Stimulated activated CD4-positive, alpha-beta T cell treated with anti-CD3 and anti-CD28 coated beads, TNF-alpha, amount 100 ng/mL, for 1 hour (primary cell): ENCODE results near the gene SLC38A1.
A peak's percentile ranks its signal among the peaks of the same experiment; 100 is the strongest.

Source experiments
- DNase-seq, 3 donors: peaks; one replicate each; pipeline ENCODE4 v3.0.0-alpha.2; 2020; ENCODE audit warnings: low read depth in 3 of 3, low spot score in 1 of 3

Gene SLC38A1

GRCh38 chr12:46234000-46234399 is 34.8 kb downstream of the SLC38A1 start:
- DNase-seq, result no peak

GRCh38 chr12:46233423-46233822 is 35.4 kb downstream of the SLC38A1 start:
- DNase-seq, result no peak

DNA sequence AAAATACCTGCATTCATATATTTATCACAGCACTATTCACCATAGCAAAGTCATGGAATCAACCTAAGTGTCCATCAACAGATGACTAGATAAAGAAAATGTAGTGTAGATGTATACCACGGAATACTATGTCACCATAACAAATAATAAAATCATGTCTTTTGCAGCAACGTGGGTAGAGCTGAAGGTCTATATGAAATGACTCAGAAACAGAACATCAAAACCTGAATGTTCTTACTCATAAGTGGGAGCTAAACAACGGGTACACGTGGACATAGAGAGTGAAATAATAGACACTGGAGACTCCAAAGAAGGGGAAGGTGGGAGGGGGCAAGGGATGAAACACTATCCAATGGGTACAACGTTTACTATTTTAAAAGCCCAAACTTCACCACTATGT is 37.9 kb downstream of the SLC38A1 start:
- DNase-seq, result no peak

GRCh38 chr12:46230306-46230705 is 38.5 kb downstream of the SLC38A1 start:
- DNase-seq, result no peak

DNA sequence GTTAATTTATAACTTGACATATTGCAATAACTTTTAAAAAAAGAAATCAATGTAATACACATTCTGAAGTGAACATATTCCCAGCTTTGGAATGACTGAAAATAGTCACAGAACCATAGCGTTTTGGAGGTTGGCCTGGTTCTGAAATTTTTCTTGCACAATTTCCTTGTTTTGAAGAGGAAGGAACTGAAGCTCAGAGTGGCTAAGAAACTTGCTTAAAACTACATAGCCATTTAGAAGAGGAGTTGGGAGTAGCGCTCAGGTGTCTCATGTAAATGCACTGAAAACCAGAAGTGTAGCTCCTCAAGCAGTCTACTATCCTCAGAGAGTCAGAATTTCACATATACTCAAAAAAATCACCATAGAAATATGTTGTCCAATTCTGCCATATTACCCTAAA is 41.2 kb downstream of the SLC38A1 start:
- DNase-seq, result no peak

- DNase-seq, result no peak
These were observed 44.5 kb downstream of the SLC38A1 start for GRCh38 chr12:46224386-46224785.

- no peak for DNase-seq
These were observed 45.8 kb downstream of the SLC38A1 start for GRCh38 chr12:46223047-46223446.

DNA sequence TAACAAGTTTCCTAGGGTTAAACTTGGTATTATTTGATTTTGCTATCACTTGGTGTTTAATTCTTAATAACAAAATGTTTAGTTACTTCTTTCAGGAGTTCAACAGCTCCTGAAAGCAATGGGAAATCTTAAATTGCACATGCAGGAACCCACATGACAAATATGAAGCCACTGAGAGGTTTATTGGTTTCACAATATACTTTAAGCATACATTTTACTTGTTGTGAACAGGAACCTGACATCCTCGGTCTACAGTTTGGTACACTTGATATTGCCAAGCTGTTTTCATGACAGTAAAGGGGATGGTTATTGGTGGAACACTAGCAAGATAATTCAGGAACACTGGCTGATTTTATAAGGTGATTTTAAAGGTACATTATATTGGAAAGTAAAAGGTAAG is 46.2 kb downstream of the SLC38A1 start:
- no peak for DNase-seq

DNA sequence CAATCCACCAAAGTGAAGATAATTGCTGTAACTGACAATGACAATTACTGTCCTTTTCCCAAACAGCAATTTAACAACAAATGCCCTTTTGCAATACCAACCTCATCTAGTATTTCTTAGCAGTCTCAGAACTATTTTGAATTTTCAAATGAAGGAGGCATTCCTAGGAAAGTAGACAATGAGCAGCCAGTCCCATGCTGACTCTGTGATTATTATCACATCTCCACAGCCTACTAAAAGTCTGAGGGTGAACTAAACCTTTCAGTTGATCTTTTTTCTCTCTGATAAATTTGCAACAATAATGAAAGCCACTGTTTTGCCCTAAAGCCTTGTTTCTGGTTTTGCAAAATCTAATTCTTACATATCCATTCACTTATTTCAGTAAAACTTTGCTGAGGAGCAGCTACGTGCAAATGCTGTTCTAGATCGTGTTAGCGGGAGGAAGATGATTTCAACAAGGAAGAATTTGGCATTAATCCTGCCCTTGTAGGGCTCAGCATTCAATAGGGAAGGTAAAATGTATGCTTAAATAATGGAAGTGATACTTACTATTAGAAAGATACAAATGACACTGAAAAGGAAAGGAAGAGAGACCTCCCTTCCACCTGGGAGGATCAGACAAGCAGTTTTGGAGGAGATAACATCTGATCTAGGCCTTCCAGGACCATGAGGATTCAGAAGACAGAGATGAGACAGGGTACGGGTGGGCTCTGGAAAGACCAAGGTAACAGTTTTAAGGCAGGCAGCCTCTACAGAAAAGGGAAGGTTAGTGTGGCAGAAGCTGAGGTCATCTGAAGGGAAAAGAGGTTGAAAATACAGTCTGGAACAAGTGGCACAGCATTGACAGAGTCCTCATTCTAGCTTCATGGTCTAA is 47.4 kb downstream of the SLC38A1 start:
- no peak for DNase-seq

GRCh38 chr12:46219877-46220655 is 48.8 kb downstream of the SLC38A1 start:
- peak; percentile 39 to 54 (median 41) for DNase-seq

- DNase-seq, result no peak
These were observed 49.5 kb downstream of the SLC38A1 start for GRCh38 chr12:46219132-46219876.

DNA sequence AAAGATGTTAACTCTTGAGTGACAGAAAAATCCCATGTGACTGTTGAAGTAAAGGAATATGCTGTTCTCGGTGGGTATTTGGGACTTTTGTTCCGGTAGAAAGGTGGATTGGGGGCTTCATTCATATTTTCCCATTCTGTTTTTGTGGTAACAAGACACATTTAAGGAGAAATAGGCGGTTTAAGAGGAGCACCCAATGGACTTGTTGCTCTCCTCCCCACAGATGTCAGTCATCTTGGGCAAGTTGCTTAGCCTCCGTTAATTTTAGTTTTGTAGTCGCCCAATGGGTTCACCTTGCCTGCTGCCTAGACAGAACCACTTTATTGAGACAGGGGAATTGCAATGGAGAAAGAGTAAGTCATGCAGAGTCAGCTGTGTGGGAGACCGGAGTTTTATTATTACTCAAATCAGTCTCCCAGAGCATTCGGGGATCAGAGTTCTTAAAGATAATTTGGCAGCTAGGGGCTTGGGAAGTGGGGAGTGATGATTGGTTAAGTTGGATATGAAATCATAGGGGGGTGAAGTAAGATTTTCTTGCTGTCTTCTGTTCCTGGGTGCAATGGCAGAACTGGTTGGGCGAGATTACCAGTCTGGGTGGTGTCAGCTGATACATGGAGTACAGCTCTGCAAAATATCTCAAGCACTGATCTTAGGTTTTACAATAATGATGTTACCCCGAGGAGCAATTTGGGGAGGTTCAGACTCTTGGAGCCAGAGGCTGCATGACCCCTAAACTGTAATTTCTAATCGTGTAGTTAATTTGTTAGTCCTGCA is 50.3 kb downstream of the SLC38A1 start:
- DNase-seq, result no peak

DNA sequence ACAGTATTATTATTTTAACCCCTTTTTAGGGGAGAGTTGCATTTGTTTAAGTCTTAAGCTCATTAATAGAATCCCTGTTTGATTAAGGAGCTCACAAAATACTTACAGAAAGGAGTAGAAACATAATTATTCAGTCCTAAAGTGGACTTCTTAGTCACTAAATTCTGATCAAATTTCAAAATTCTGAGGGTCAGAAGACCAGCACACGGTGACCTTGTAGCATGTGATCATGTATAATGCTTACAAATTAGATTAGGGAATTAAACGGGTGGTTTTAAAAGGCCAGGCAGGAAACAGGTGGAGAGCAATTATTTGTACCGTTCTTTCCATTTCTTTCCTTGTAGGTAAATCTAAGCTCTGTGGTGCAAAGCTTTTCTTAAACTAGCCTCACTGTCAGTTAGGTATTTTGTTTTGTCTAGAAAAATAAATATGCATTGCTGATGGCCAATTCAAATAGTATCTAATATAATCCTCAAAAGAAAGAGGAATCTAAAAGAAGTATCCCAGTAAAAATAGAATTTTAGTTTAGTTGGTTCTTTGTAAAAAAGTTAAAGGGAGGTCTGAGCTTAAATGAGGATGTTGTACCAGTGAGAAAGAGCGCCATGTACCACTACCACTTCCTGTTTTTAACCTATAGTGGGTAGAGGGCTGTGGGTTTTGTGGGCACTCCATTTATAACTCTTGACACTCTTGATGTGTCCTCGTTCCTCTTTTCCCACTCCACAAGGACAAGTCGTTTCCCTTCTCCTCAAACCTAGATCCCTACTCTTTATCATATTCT is 51.1 kb downstream of the SLC38A1 start:
- DNase-seq, result no peak

- DNase-seq, result peak in 2 of 3 donors; percentile 55 to 62
These were observed 54.0 kb downstream of the SLC38A1 start for GRCh38 chr12:46214668-46215436.

GRCh38 chr12:46212108-46212982 is 56.5 kb downstream of the SLC38A1 start:
- no peak for DNase-seq

DNA sequence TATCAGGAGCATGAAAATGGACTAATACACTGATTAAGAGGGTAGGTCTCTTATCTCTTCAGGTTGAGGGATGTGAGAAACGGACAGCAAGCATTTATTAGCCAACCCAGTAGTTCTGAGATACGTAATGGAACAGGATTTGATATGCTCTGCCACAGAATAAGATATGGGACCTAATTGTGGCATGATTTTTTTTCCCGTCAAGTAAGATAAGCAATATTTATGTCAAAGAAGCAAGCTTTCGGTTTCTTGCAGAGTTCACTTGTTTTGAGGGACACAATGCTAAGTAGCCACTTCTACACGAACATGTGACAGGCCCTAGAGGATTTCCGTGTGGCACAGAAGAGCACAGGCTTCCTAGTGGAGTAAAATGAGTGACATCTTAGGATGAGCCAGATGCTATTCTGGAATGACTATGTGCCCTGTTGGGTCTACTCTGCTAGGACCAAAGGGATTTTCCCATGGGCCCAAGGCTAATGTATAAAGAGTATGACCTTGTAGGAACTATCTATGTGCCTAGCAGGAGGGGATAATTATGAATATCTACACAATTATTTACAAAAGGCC is 57.9 kb downstream of the SLC38A1 start:
- DNase-seq, result no peak

DNA sequence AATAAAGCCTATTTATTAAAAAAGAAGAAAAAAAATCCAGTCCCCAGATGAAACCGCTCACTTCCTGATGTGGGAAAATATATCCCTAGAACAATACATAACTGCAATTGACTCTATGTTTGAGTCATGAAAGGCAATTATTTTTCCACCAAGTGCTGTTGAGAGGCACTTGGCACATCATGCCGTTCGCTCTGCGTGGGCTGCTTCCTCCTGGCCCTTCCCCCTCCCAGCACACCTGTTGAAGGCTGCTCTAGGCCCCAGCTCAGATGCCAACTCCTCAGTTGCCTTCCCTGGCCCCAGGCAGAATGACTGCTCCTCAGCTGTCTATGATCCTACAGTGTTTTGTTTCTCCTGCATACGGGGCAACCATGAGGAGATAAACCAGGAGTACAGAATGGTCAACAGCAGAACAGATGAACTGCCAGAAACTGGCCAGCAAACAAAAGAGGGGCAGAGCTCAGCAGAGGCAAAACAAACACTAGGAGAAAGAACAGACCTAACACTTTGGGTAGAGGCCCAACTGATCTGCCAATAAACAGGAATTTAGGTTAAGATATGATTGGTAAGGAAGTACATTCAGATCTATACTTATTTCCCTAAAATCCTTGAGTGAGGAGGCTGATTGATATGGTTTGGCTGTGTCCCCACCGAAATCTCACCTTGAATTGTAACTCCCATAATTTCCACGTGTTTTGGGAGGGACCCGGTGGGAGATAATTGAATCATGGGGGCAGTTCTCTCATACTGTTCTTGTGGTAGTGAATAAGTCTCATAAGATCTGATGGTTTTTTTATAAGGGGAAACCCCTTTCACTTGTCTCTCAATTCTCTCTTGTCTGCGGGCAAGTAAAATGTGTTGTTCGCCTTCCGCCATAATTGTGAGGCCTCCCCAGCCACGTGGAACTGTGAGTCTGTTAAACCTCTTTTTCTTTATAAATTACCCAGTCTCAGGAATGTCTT is 58.6 kb downstream of the SLC38A1 start:
- peak in 2 of 3 donors; percentile 49 to 55 for DNase-seq
